GM23248 (cell line): Measurements from ENCODE around the gene ATP2C2. TPM values are rescaled to one million over a fixed set of nuclear protein-coding genes. Genes with fewer than 3 reads are reported as not detected.

ENCODE experiments used
- DNase-seq: peaks from one replicate; pipeline ENCODE4 v3.0.0-alpha.2; 2015
- H2AFZ ChIP-seq: fragments of 200-600 bp; sonication (generic); 2 replicates; pipeline ENCODE4 v1.6.1; 2016; ENCODE audit warnings: antibody characterized with exemption
- H3F3A ChIP-seq: fragments of 200-600 bp; sonication (generic); 2 replicates; pipeline ENCODE4 v1.6.1; 2016; ENCODE audit warnings: mild to moderate bottlenecking, antibody characterized with exemption, mixed run types; ENCODE audit not compliant: insufficient read depth
- H3K27ac ChIP-seq: fragments of 200-600 bp; sonication (generic); 2 replicates; pipeline ENCODE4 v1.5.1; 2016; ENCODE audit warnings: mild to moderate bottlenecking
- H3K27me3 ChIP-seq: fragments of 200-600 bp; sonication (generic); replicated peaks from 2 replicates; pipeline ENCODE4 v1.6.1; 2016; ENCODE audit warnings: mild to moderate bottlenecking; ENCODE audit not compliant: insufficient read depth
- H3K36me3 ChIP-seq: fragments of 200-600 bp; sonication (generic); 2 replicates; pipeline ENCODE4 v1.6.1; 2016; ENCODE audit warnings: low read depth, mild to moderate bottlenecking
- H3K4me1 ChIP-seq: fragments of 200-600 bp; sonication (generic); 2 replicates; pipeline ENCODE4 v1.6.1; 2016; ENCODE audit warnings: mild to moderate bottlenecking; ENCODE audit not compliant: insufficient read depth
- H3K4me2 ChIP-seq: fragments of 200-600 bp; sonication (generic); one replicate; pipeline ENCODE4 v1.6.1; 2016; ENCODE audit warnings: mild to moderate bottlenecking; ENCODE audit not compliant: unreplicated experiment
- H3K4me3 ChIP-seq: fragments of 200-600 bp; sonication (generic); 2 replicates; pipeline ENCODE4 v1.5.1; 2016; ENCODE audit warnings: mild to moderate bottlenecking
- H3K79me2 ChIP-seq: fragments of 200-600 bp; sonication (generic); 2 replicates; pipeline ENCODE4 v1.6.1; 2016; ENCODE audit warnings: mild to moderate bottlenecking; ENCODE audit not compliant: insufficient read depth
- H3K9ac ChIP-seq: fragments of 200-600 bp; sonication (generic); 2 replicates; pipeline ENCODE4 v1.6.1; 2016; ENCODE audit warnings: mild to moderate bottlenecking
- H3K9me2 ChIP-seq: fragments of 200-600 bp; sonication (generic); 2 replicates; pipeline ENCODE4 v1.6.1; 2016; ENCODE audit warnings: mixed run types, mild to moderate bottlenecking, moderate library complexity; ENCODE audit not compliant: insufficient read depth
- H3K9me3 ChIP-seq: fragments of 200-600 bp; sonication (generic); one replicate; pipeline ENCODE4 v1.6.1; 2017; ENCODE audit warnings: low read depth
- H4K20me1 ChIP-seq: fragments of 200-600 bp; sonication (generic); 2 replicates; pipeline ENCODE4 v1.6.0; 2016; ENCODE audit not compliant: insufficient read depth
- EZH2 ChIP-seq: fragments of 200-600 bp; sonication (generic); IDR thresholded peaks from 2 replicates; pipeline ENCODE4 v1.6.1; 2018; ENCODE audit warnings: antibody characterized with exemption, mild to moderate bottlenecking; ENCODE audit not compliant: insufficient read depth, poor library complexity, severe bottlenecking
- EZH2phosphoT487 ChIP-seq: fragments of 200-600 bp; sonication (generic); IDR thresholded peaks from 2 replicates; pipeline ENCODE4 v1.6.1; 2018; ENCODE audit warnings: antibody characterized with exemption, moderate library complexity, mild to moderate bottlenecking, low read depth; ENCODE audit not compliant: insufficient read depth
- WGBS, 2 experiments: methylation state at CpG; one replicate each; pipeline ENCODE4 v1.1.6; 2015 to 2017; ENCODE audit warnings: low lambda C conversion rate in 2 of 2, low coverage in 1 of 2; ENCODE audit errors: missing lambda C conversion rate in 2 of 2; 5-methylcytosine and 5-hydroxymethylcytosine counted together
- in situ Hi-C: fragments of 300-500 bp; cut with MboI; formaldehyde crosslinking; loops from 2 replicates; pipeline ENCODE4 v1.15.0; 2020
- polyA plus RNA-seq: library from polyadenylated mRNA; unstranded; fragments of >200 nt; fragmentation: Nextera tagmentation; extraction: Ambion mirVana; gene quantifications from 2 replicates; pipeline ENCODE4 v1.2.1, GENCODE V29; 2016
- total RNA-seq: library from RNA; depleted of rRNA; stranded (reverse); fragments of >200 nt; shearing (Covaris generic); gene quantifications from 2 replicates; pipeline ENCODE4 v1.2.3, GENCODE V29; 2014

Gene ATP2C2
- total and polyA plus RNA-seq, 2 experiments from 2014 or later, result 0.84 TPM; not detected in 1

DNA sequence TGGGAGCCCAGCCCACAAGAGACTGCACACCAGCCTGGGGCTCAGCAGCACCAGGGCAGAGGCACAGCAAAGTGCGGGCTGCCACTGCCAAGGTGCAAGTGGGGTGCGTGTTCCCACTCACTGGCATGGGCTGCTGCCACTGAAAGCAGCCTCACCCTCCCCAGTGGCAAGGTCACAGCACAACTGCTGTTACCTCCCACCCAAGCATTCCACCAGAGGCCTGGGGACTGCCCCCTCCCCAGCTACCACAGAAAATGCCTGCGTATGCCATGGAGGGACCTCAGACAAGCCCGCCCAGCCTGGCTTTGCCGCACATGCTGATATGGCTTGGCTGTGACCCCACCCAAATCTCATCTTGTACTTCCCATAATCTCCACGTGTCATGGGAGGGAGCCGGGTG, 103.0 kb downstream of the ATP2C2 start:
- no peak overlapping the region for H3K9ac ChIP-seq
- in situ Hi-C loops, result no loop called here
- H3K4me2 ChIP-seq, result no peak overlapping the region
- no peaks in the 10 kb centered on the region for H3F3A ChIP-seq
- H3K9me2 ChIP-seq, result no peaks in the 10 kb centered on the region
- H2AFZ ChIP-seq, result no peak overlapping the region
- no peak overlapping the region for H3K27ac ChIP-seq
- no peaks in the 10 kb centered on the region for H3K4me1 ChIP-seq
- DNase-seq, result no peak
- H3K9me3 ChIP-seq, result no peaks in the 10 kb centered on the region
- 98 to 99% methylated on average over 7 of the region's 7 CpGs for WGBS, 2 experiments
- no peak overlapping the region for H3K4me3 ChIP-seq
- TF ChIP-seq EZH2phosphoT487 (no peak), EZH2 (no peak)
- no peaks in the 10 kb centered on the region for H3K27me3 ChIP-seq
- peaks cover 23% of the 10 kb centered on the region for H3K36me3 ChIP-seq
- H4K20me1 ChIP-seq, result peaks cover 12% of the 10 kb centered on the region; the same call in 1 of the 2 replicates
- peaks cover 73% of the 10 kb centered on the region for H3K79me2 ChIP-seq

DNA sequence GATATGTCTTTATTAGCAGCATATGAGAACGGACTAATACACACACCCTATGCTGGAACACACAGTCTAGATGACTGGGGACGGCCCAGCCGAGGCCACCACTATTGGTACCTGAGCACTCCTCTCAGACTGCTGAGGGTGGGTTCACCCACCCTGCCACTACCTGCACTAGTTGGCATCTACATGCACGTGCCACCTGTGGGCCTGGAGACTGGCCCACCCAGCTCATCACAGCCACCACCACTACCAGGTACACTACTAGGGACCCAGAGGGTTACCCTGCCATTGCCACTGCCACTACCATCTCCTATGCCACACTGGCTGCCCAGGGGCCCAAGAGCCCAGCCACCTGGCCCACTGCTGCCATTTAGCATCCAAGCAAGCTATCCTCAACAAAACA, 103.6 kb downstream of the ATP2C2 start:
- peaks cover 17% of the 10 kb centered on the region; the same call in 1 of the 2 replicates for H3K36me3 ChIP-seq
- 84 to 88% methylated on average over 4 of the region's 4 CpGs for WGBS, 2 experiments
- peaks cover 12% of the 10 kb centered on the region; the same call in 1 of the 2 replicates for H4K20me1 ChIP-seq
- H2AFZ ChIP-seq, result no peak overlapping the region
- no peaks in the 10 kb centered on the region for H3K27me3 ChIP-seq
- TF ChIP-seq EZH2phosphoT487 (no peak), EZH2 (no peak)
- H3K4me1 ChIP-seq, result no peaks in the 10 kb centered on the region
- no peak for DNase-seq
- H3K9me3 ChIP-seq, result no peaks in the 10 kb centered on the region
- H3K79me2 ChIP-seq, result peaks cover 73% of the 10 kb centered on the region
- H3K27ac ChIP-seq, result no peak overlapping the region
- no peak overlapping the region for H3K9ac ChIP-seq
- H3K9me2 ChIP-seq, result no peaks in the 10 kb centered on the region
- H3K4me3 ChIP-seq, result no peak overlapping the region
- H3F3A ChIP-seq, result no peaks in the 10 kb centered on the region
- no peak overlapping the region for H3K4me2 ChIP-seq
- in situ Hi-C loops, result no loop called here

DNA sequence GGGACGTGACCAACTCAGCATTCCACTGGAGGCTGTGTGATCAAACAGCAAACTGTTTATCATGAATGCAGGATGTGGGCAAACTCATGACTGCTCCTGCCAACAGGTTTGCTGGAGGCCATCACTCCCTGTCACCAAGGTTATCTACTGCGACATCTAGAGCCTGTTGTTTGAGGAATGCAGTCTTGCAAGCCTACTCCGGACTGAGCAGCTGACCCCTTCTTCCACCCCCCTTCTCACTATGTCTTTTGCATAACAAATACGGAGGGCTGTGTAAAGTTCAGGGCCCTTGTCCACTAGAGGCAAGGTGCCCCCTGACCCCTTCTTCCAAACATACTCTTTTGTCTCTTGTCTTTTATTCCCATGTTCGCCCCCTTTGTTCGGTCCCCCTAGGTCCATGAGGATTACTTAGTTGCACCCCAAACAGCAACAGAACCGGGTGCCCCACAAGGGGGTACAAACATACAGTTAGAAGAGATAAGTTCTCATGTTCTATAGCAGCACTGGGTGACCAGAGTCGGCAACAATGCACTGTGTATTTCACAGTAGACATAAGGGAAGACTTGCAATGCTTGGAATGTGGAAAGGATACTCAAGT, 107.4 kb downstream of the ATP2C2 start:
- Histone ChIP-seq H3K27ac (no peak overlapping the region), H4K20me1 (peaks cover 12% of the 10 kb centered on the region; the same call in 1 of the 2 replicates), H3K9ac (no peak overlapping the region), H3K4me2 (no peak overlapping the region), H3K9me3 (no peaks in the 10 kb centered on the region), H3K79me2 (peaks cover 64% of the 10 kb centered on the region), H2AFZ (no peak overlapping the region), H3K36me3 (peaks cover 8% of the 10 kb centered on the region; the same call in 1 of the 2 replicates), H3K4me1 (peaks cover 10% of the 10 kb centered on the region), H3K27me3 (no peaks in the 10 kb centered on the region), H3K4me3 (no peak overlapping the region), H3K9me2 (no peaks in the 10 kb centered on the region), H3F3A (peaks cover 34% of the 10 kb centered on the region)
- in situ Hi-C loops, result no loop called here
- no peak for DNase-seq
- WGBS, 2 experiments, result 93 to 94% methylated on average over 8 of the region's 8 CpGs
- TF ChIP-seq EZH2 (no peak), EZH2phosphoT487 (no peak)

DNA sequence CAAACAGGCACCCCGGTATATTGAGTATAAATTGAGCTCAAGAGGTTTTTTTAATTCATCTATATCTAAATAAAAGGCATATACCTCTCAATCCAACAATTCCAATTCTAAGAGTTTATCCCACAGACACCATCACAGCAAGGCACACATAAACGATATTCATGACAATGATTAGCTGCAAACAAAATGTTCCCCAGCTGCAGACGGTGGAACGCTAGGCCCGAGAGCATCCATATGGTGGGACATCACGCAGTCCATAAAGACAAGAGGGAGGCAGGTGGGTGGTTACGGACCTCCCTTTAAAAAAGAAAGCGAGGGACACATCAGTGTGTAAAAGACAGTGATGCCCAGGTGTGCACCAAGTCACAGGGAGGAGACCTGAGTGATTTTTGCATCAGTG, 108.1 kb downstream of the ATP2C2 start:
- no peak overlapping the region for H3K4me3 ChIP-seq
- peaks cover 39% of the 10 kb centered on the region for H3F3A ChIP-seq
- H2AFZ ChIP-seq, result no peak overlapping the region
- H3K27me3 ChIP-seq, result no peaks in the 10 kb centered on the region
- H3K4me2 ChIP-seq, result no peak overlapping the region
- no peak overlapping the region for H3K9ac ChIP-seq
- peaks cover 10% of the 10 kb centered on the region for H3K4me1 ChIP-seq
- H3K36me3 ChIP-seq, result peaks cover 8% of the 10 kb centered on the region; the same call in 1 of the 2 replicates
- TF ChIP-seq EZH2, result no peak
- TF ChIP-seq EZH2phosphoT487, result no peak
- H3K27ac ChIP-seq, result no peak overlapping the region
- no peaks in the 10 kb centered on the region for H3K9me3 ChIP-seq
- H3K9me2 ChIP-seq, result no peaks in the 10 kb centered on the region
- H4K20me1 ChIP-seq, result peaks cover 12% of the 10 kb centered on the region; the same call in 1 of the 2 replicates
- WGBS, 2 experiments, result 85 to 86% methylated on average over 8 of the region's 8 CpGs
- in situ Hi-C loops, result no loop called here
- no peak for DNase-seq
- H3K79me2 ChIP-seq, result peaks cover 58% of the 10 kb centered on the region
